ENCODE results near the gene PPP2R2D. TPM values are rescaled to one million over a fixed set of nuclear protein-coding genes. Genes with fewer than 3 reads are reported as not detected.
"Not testable (repeated sequence)": the region's sequence is repeated elsewhere in the genome, so short reads cannot be mapped to it uniquely, and the experiment has no call there.

Gene PPP2R2D
- total RNA-seq, 2 donors from 2014 or later = 35.5 to 37.5 TPM

GRCh38 chr10:131912620-131913019, 11.8 kb downstream of the PPP2R2D start:
- TF ChIP-seq CTCF (conservative IDR thresholded peaks at IDR 0.05) = no peak
- H3K27ac ChIP-seq (ENCODE audit: low read depth, low read length) = no peak overlapping the region
- 96 to 100% methylated on average over 3 of the region's 3 CpGs for WGBS, 2 experiments (ENCODE audit: insufficient coverage in 1 of 2, insufficient read length in 1 of 2)
- no peaks in the 10 kb centered on the region for H3K9me3 ChIP-seq (ENCODE audit: control insufficient read depth, low read length)
- H3K4me1 Mint-ChIP-seq = peaks cover 15% of the 10 kb centered on the region
- H3K4me3 ChIP-seq (ENCODE audit: low read length) = no peak overlapping the region
- no peaks in the 10 kb centered on the region for H3K27me3 Mint-ChIP-seq (ENCODE audit: insufficient read depth)
- no peaks in the 10 kb centered on the region for H3K4me1 ChIP-seq (ENCODE audit: control insufficient read depth, insufficient read depth, low read length)
- peaks cover 40% of the 10 kb centered on the region for H3K36me3 Mint-ChIP-seq (ENCODE audit: low read depth)
- peaks cover 43% of the 10 kb centered on the region for H3K36me3 ChIP-seq (ENCODE audit: control insufficient read depth, insufficient read depth, low read length)
- H3K27me3 ChIP-seq (ENCODE audit: control insufficient read depth, insufficient read depth, low read length, poor library complexity, severe bottlenecking) = no peaks in the 10 kb centered on the region
- H3K9ac ChIP-seq (ENCODE audit: extremely low read depth, low read length, poor library complexity, severe bottlenecking) = no peak overlapping the region
- no peak overlapping the region for H3K4me3 Mint-ChIP-seq
- H3K27ac Mint-ChIP-seq = no peak overlapping the region
- peaks cover 3% of the 10 kb centered on the region for H3K9me3 Mint-ChIP-seq
- DNase-seq = no peak

DNA sequence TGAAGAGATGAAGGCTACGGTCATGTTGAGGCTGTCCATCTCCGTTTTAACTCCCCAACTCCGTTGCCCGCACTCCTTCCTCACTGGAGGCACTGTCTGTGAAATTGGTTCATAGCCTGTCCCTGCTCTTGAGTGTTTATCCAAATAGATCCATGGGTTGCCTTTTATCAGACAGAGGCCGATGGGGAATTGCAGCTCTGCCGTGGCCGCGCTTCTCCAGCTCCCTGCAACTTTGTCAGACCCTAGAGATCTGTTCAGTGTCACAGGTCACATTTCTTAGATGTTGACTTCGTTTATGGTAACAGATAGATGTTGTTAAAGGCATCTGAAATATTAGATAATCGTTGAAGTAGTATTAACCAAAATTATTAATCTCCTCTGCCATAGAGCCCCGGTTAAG, 14.7 kb downstream of the PPP2R2D start:
- DNase-seq = peak; percentile 22
- Mint-ChIP-seq H3K27ac (no peak overlapping the region), H3K27me3 (ENCODE audit: insufficient read depth) (no peaks in the 10 kb centered on the region), H3K36me3 (ENCODE audit: low read depth) (peaks cover 28% of the 10 kb centered on the region), H3K9me3 (peaks cover 3% of the 10 kb centered on the region), H3K4me3 (no peak overlapping the region), H3K4me1 (no peaks in the 10 kb centered on the region)
- Histone ChIP-seq H3K27ac (ENCODE audit: low read depth, low read length) (no peak overlapping the region), H3K36me3 (ENCODE audit: control insufficient read depth, insufficient read depth, low read length) (peaks cover 20% of the 10 kb centered on the region), H3K9ac (ENCODE audit: extremely low read depth, low read length, poor library complexity, severe bottlenecking) (no peak overlapping the region), H3K9me3 (ENCODE audit: control insufficient read depth, low read length) (no peaks in the 10 kb centered on the region), H3K27me3 (ENCODE audit: control insufficient read depth, insufficient read depth, low read length, poor library complexity, severe bottlenecking) (no peaks in the 10 kb centered on the region), H3K4me1 (ENCODE audit: control insufficient read depth, insufficient read depth, low read length) (no peaks in the 10 kb centered on the region), H3K4me3 (ENCODE audit: low read length) (no peak overlapping the region)
- WGBS, 2 experiments (ENCODE audit: insufficient coverage in 1 of 2, insufficient read length in 1 of 2) = 93 to 100% methylated on average over 9 of the region's 11 CpGs
- no peak for TF ChIP-seq CTCF (conservative IDR thresholded peaks at IDR 0.05)

DNA sequence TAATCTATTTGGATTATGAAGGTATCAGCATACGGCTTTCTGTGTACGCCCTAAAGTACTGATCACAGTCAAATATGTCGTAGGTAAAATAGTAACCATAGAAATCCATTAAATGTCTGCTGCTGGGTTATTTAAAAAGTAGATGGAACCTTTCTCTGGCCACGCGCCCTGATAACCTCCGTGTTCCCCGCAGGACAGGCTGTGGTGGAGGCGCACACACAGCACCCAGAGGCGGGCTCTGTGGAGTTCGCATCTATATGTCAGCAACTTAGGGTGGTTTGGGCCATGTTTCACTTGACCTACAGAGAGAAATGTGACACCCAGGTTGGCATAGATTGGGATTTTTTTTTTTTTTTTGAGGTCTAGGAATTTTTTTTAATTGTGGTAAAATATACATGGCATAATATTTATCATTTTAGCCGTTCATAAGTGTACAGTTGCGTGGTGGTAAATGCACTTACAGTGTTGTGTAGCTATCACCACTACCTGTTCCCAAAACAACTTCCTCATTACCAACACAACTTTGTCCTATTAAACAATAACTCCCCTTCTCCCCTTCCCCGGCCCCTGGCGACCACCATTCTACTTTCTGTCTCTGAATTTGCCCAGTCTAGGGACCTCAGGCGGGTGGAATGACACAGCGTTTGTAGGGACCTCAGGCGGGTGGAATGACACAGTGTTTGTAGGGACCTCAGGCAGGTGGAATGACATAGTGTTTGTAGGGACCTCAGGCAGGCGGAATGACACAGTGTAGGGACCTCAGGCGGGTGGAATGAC, 15.4 kb downstream of the PPP2R2D start:
- Mint-ChIP-seq H3K27me3 (ENCODE audit: insufficient read depth) (no peaks in the 10 kb centered on the region), H3K27ac (no peak overlapping the region), H3K36me3 (ENCODE audit: low read depth) (peaks cover 27% of the 10 kb centered on the region), H3K9me3 (peaks cover 3% of the 10 kb centered on the region), H3K4me3 (no peak overlapping the region), H3K4me1 (peaks cover 3% of the 10 kb centered on the region)
- H3K9me3 ChIP-seq (ENCODE audit: control insufficient read depth, low read length) = no peaks in the 10 kb centered on the region
- no peak overlapping the region for H3K9ac ChIP-seq (ENCODE audit: extremely low read depth, low read length, poor library complexity, severe bottlenecking)
- H3K27me3 ChIP-seq (ENCODE audit: control insufficient read depth, insufficient read depth, low read length, poor library complexity, severe bottlenecking) = no peaks in the 10 kb centered on the region
- no peak overlapping the region for H3K27ac ChIP-seq (ENCODE audit: low read depth, low read length)
- DNase-seq = peak; percentile 38
- peaks cover 20% of the 10 kb centered on the region for H3K36me3 ChIP-seq (ENCODE audit: control insufficient read depth, insufficient read depth, low read length)
- WGBS, 2 experiments (ENCODE audit: insufficient coverage in 1 of 2, insufficient read length in 1 of 2) = 93 to 97% methylated on average over 16 to 19 of the region's 19 CpGs
- H3K4me3 ChIP-seq (ENCODE audit: low read length) = no peak overlapping the region
- TF ChIP-seq CTCF (conservative IDR thresholded peaks at IDR 0.05) = no peak
- no peaks in the 10 kb centered on the region for H3K4me1 ChIP-seq (ENCODE audit: control insufficient read depth, insufficient read depth, low read length)

DNA sequence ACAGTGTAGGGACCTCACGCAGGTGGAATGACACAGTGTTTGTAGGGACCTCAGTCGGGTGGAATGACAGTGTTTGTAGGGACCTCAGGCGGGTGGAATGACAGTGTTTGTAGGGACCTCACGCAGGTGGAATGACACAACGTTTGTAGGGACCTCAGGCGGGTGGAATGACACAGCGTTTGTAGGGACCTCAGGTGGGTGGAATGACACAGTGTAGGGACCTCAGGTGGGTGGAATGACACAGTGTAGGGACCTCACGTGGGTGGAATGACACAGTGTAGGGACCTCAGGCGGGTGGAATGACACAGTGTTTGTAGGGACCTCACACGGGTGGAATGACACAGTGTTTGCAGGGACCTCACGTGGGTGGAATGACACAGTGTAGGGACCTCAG, 16.0 kb downstream of the PPP2R2D start:
- not testable (repeated sequence) for H3K27me3 Mint-ChIP-seq (ENCODE audit: insufficient read depth); H3K4me1 Mint-ChIP-seq; H3K4me3 Mint-ChIP-seq; H3K27ac ChIP-seq (ENCODE audit: low read depth, low read length); DNase-seq; H3K9me3 Mint-ChIP-seq; H3K27ac Mint-ChIP-seq; H3K9ac ChIP-seq (ENCODE audit: extremely low read depth, low read length, poor library complexity, severe bottlenecking); H3K9me3 ChIP-seq (ENCODE audit: control insufficient read depth, low read length); H3K4me1 ChIP-seq (ENCODE audit: control insufficient read depth, insufficient read depth, low read length); H3K27me3 ChIP-seq (ENCODE audit: control insufficient read depth, insufficient read depth, low read length, poor library complexity, severe bottlenecking); H3K4me3 ChIP-seq (ENCODE audit: low read length)
- peaks cover 16% of the 10 kb centered on the region for H3K36me3 ChIP-seq (ENCODE audit: control insufficient read depth, insufficient read depth, low read length)
- H3K36me3 Mint-ChIP-seq (ENCODE audit: low read depth) = peaks cover 21% of the 10 kb centered on the region
- 93 to 100% methylated on average over 5 to 9 of the region's 11 CpGs for WGBS, 2 experiments (ENCODE audit: insufficient coverage in 1 of 2, insufficient read length in 1 of 2)

GRCh38 chr10:131917496-131917895, 16.7 kb downstream of the PPP2R2D start:
- not testable (repeated sequence) for H3K36me3 ChIP-seq (ENCODE audit: control insufficient read depth, insufficient read depth, low read length); H3K9me3 ChIP-seq (ENCODE audit: control insufficient read depth, low read length); H3K27me3 ChIP-seq (ENCODE audit: control insufficient read depth, insufficient read depth, low read length, poor library complexity, severe bottlenecking); H3K9me3 Mint-ChIP-seq; DNase-seq; H3K27ac ChIP-seq (ENCODE audit: low read depth, low read length); H3K4me1 ChIP-seq (ENCODE audit: control insufficient read depth, insufficient read depth, low read length); H3K27me3 Mint-ChIP-seq (ENCODE audit: insufficient read depth); H3K4me3 Mint-ChIP-seq; H3K4me1 Mint-ChIP-seq; H3K9ac ChIP-seq (ENCODE audit: extremely low read depth, low read length, poor library complexity, severe bottlenecking); H3K4me3 ChIP-seq (ENCODE audit: low read length); H3K27ac Mint-ChIP-seq
- peaks cover 16% of the 10 kb centered on the region for H3K36me3 Mint-ChIP-seq (ENCODE audit: low read depth)
- 88 to 90% methylated on average over 5 to 7 of the region's 11 CpGs for WGBS, 2 experiments (ENCODE audit: insufficient coverage in 1 of 2, insufficient read length in 1 of 2)

Data from endodermal cell (in vitro differentiated cells).